A673 (cell line): ENCODE measurements around the gene SEC22A. TPM values are rescaled to one million over a fixed set of nuclear protein-coding genes. Genes with fewer than 3 reads are reported as not detected.

ENCODE experiments used
- BruUV-seq: library from RNA; stranded (reverse); fragments of 400-500 nt; replicated peaks from 2 replicates; lab custom pipeline; 2021; lab: Mats Ljungman, UMichigan
- CTCF ChIA-PET: fragments of 300-600 bp; sonication (Branson Sonifier 250); formaldehyde crosslinking; loops from one replicate; lab custom pipeline; 2022; ENCODE audit warnings: antibody characterized with exemption; lab: Charles Lee
- POLR2A ChIA-PET: fragments of 300-600 bp; sonication (Branson Sonifier 250); formaldehyde crosslinking; loops from one replicate; lab custom pipeline; 2022; ENCODE audit warnings: antibody characterized with exemption; ENCODE audit not compliant: low non-redundant PET; lab: Charles Lee
- DNase-seq: peaks from one replicate; pipeline ENCODE4 v3.0.0-alpha.2; 2015; ENCODE audit warnings: low spot score
- H3K27ac ChIP-seq: fragments of 200-600 bp; sonication (generic); 2 replicates; pipeline ENCODE4 v1.5.1; 2016; ENCODE audit warnings: mixed run types, low read depth, mild to moderate bottlenecking, mixed read lengths, antibody characterized with exemption, low read length; ENCODE audit not compliant: poor library complexity, severe bottlenecking
- H3K27me3 ChIP-seq: fragments of 200-600 bp; sonication (generic); replicated peaks from 2 replicates; pipeline ENCODE4 v1.6.1; 2017; ENCODE audit warnings: mixed run types, low read depth, mild to moderate bottlenecking, mixed read lengths, antibody characterized with exemption, low read length; ENCODE audit not compliant: insufficient read depth, poor library complexity
- H3K36me3 ChIP-seq: fragments of 200-600 bp; sonication (generic); 2 replicates; pipeline ENCODE4 v1.6.1; 2016; ENCODE audit warnings: mixed run types, mild to moderate bottlenecking, mixed read lengths, antibody characterized with exemption, low read length; ENCODE audit not compliant: insufficient read depth, poor library complexity, severe bottlenecking
- H3K4me1 ChIP-seq: fragments of 200-600 bp; sonication (generic); 2 replicates; pipeline ENCODE4 v1.6.1; 2017; ENCODE audit warnings: mixed run types, mild to moderate bottlenecking, mixed read lengths, antibody characterized with exemption, low read length; ENCODE audit not compliant: insufficient read depth, poor library complexity, severe bottlenecking
- H3K4me3 ChIP-seq: fragments of 200-600 bp; sonication (generic); 2 replicates; pipeline ENCODE4 v1.5.1; 2016; ENCODE audit warnings: low read depth, mixed run types, mild to moderate bottlenecking, mixed read lengths, low read length; ENCODE audit not compliant: poor library complexity, severe bottlenecking
- H3K9me3 ChIP-seq: fragments of 200-600 bp; sonication (generic); 2 replicates; pipeline ENCODE4 v1.6.1; 2016; ENCODE audit warnings: mixed run types, low read depth, mild to moderate bottlenecking, mixed read lengths, antibody characterized with exemption, low read length; ENCODE audit not compliant: poor library complexity, severe bottlenecking
- CTCF ChIP-seq: fragments of 300-800, 200-600 bp; sonication (generic); conservative IDR thresholded peaks from 2 replicates; pipeline ENCODE4 v1.5.1; 2017; ENCODE audit warnings: low read depth, mild to moderate bottlenecking, antibody characterized with exemption, low read length, moderate library complexity, mixed read lengths
- EZH2 ChIP-seq: fragments of 200-600 bp; sonication (generic); IDR thresholded peaks from 2 replicates; pipeline ENCODE4 v1.6.1; 2017; ENCODE audit warnings: borderline replicate concordance, low read depth, mild to moderate bottlenecking, mixed read lengths, antibody characterized with exemption, low read length; ENCODE audit not compliant: poor library complexity, severe bottlenecking
- intact Hi-C: fragments of 100-400 bp; cut with micrococcal nuclease; formaldehyde crosslinking; loops from one replicate; pipeline ENCODE4 v1.10.0; 2022; ENCODE audit not compliant: unreplicated experiment
- total RNA-seq: library from RNA; stranded (reverse); gene quantifications from 2 replicates; pipeline ENCODE4 v1.2.3, GENCODE V29; 2021

SEC22A gene
- total RNA-seq, 1 experiment from 2014 or later: 21.6 TPM

GRCh38 chr3:123303976-123304560 lies 102.3 kb downstream of the SEC22A start:
- no TSS peak for BruUV-seq
- ChIA-PET POLR2A (no interaction called here), CTCF (no interaction called here)
- intact Hi-C loops: no loop called here
- TF ChIP-seq CTCF (no peak), EZH2 (no peak)
- no peak overlapping the region for H3K4me3 ChIP-seq
- H3K27me3 ChIP-seq: no peaks in the 10 kb centered on the region
- no peaks in the 10 kb centered on the region for H3K36me3 ChIP-seq
- no peaks in the 10 kb centered on the region for H3K9me3 ChIP-seq
- H3K27ac ChIP-seq: no peak overlapping the region
- no peak for DNase-seq
- no peaks in the 10 kb centered on the region for H3K4me1 ChIP-seq

- TF ChIP-seq CTCF (no peak), EZH2 (no peak)
- intact Hi-C loops: no loop called here
- ChIA-PET CTCF (no interaction called here), POLR2A (no interaction called here)
- Histone ChIP-seq H3K4me1 (no peaks in the 10 kb centered on the region), H3K4me3 (no peak overlapping the region), H3K27ac (no peak overlapping the region), H3K36me3 (no peaks in the 10 kb centered on the region), H3K9me3 (no peaks in the 10 kb centered on the region), H3K27me3 (no peaks in the 10 kb centered on the region)
- DNase-seq: no peak
- BruUV-seq: no TSS peak
Measured at GRCh38 chr3:123305192-123305591, 103.4 kb downstream of the SEC22A start.

- BruUV-seq: no TSS peak
- ChIA-PET POLR2A (no interaction called here), CTCF (interaction anchor here (0.8 kb wide), 1 partner anchor 545 kb away, joined by 11 read pairs; no protein-coding TSS in a partner anchor)
- Histone ChIP-seq H3K36me3 (no peaks in the 10 kb centered on the region), H3K27ac (no peak overlapping the region), H3K4me3 (no peak overlapping the region), H3K27me3 (peaks cover 3% of the 10 kb centered on the region), H3K9me3 (no peaks in the 10 kb centered on the region), H3K4me1 (no peaks in the 10 kb centered on the region)
- intact Hi-C loops: no loop called here
- no peak for TF ChIP-seq CTCF
- no peak for TF ChIP-seq EZH2
- no peak for DNase-seq
Measured at GRCh38 chr3:123307064-123307463, 105.3 kb downstream of the SEC22A start.
